Thyroid gland (tissue), 4 donors: ENCODE results near the gene TMCO1. TPM values are rescaled to one million over a fixed set of nuclear protein-coding genes. Genes with fewer than 3 reads are reported as not detected.
"Not testable (repeated sequence)": the region's sequence is repeated elsewhere in the genome, so short reads cannot be mapped to it uniquely, and the experiment has no call there.

Experiments
- DNase-seq, 2 donors: peaks; one replicate each; pipeline ENCODE4 v3.0.0-alpha.2; 2019
- H3K27ac ChIP-seq, 3 donors: fragments of 200-600 bp; sonication (generic); 1 replicate in 2 of 3; 2 replicates in 1 of 3; pipeline ENCODE4 v1.5.1; 2016 to 2019; ENCODE audit warnings: mild to moderate bottlenecking in 1 of 3, moderate library complexity in 1 of 3
- H3K27me3 ChIP-seq: fragments of 200-600 bp; sonication (generic); one replicate; pipeline ENCODE4 v1.5.1; 2019
- H3K36me3 ChIP-seq, 2 donors: fragments of 200-600 bp; sonication (generic); one replicate each; pipeline ENCODE4 v1.5.1; 2016 to 2019
- H3K4me1 ChIP-seq, 2 donors: fragments of 200-600 bp; sonication (generic); one replicate each; pipeline ENCODE4 v1.5.1; 2017 to 2019
- H3K4me3 ChIP-seq, 3 donors: fragments of 200-600 bp; sonication (generic); replicated peaks in 1 of 3; 1 replicate in 2 of 3; 2 replicates in 1 of 3; pipeline ENCODE4 v1.5.1; 2016; ENCODE audit warnings: mild to moderate bottlenecking in 1 of 3
- H3K9me3 ChIP-seq: fragments of 200-600 bp; sonication (generic); one replicate; pipeline ENCODE4 v1.5.1; 2017
- CTCF ChIP-seq, 6 experiments: fragments of 200-600 bp in 3 of 6; fragments of 450-650 bp in 3 of 6; sonication (generic) in 3 of 6; IDR thresholded peaks; one replicate each; pipeline ENCODE4 v1.5.1; 2016 to 2019; ENCODE audit warnings: antibody characterized with exemption in 6 of 6, mild to moderate bottlenecking in 2 of 6, inconsistent platforms in 1 of 6, moderate library complexity in 1 of 6
- POLR2A ChIP-seq, 2 donors: fragments of 450-650 bp; IDR thresholded peaks; one replicate each; pipeline ENCODE4 v1.6.1; 2017; ENCODE audit warnings: antibody characterized with exemption in 2 of 2, mild to moderate bottlenecking in 2 of 2, moderate library complexity in 1 of 2
- WGBS, 2 donors: methylation state at CpG; one replicate each; pipeline ENCODE4 v1.1.5; 2017; 5-methylcytosine and 5-hydroxymethylcytosine counted together
- intact Hi-C: fragments of 100-400 bp; cut with DNase I; formaldehyde crosslinking; loops from one replicate; pipeline ENCODE4 v1.15.1; 2023
- total RNA-seq, 4 donors: library from RNA; depleted of rRNA; stranded (reverse); fragments of >200 nt; gene quantifications; one replicate each; pipeline ENCODE4 v1.2.3, GENCODE V29; 2016

The TMCO1 gene
- total RNA-seq, 4 donors from 2014 or later = 94.5 to 114 (median 103) TPM

DNA sequence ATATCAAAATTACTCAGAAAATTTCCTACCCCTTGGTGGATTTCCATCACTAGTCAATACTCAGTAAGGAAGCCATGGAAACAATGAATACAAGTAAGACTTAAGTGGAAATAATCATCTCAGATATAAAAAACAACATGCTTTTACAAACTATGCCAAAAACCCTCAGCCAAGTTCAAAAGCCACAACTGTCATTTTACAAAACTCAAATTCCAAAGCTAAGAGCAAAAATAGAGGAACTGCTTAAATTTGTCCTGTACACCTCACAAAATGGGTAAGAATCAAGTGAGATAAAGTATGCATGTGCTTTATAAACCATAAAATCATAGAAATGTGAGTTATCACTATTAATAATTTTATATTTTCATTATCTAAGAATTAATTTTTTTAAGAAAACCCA is 9.6 kb downstream of the TMCO1 start:
- Histone ChIP-seq H3K36me3 (peaks cover 4 to 5% of the 10 kb centered on the region in 2 donors), H3K9me3 (no peaks in the 10 kb centered on the region), H3K4me3 (no peak overlapping the region), H3K27ac (no peak overlapping the region), H3K4me1 (no peaks in the 10 kb centered on the region), H3K27me3 (no peaks in the 10 kb centered on the region)
- no peak for DNase-seq
- TF ChIP-seq POLR2A (IDR thresholded peaks at IDR 0.05) = no peak
- TF ChIP-seq CTCF (IDR thresholded peaks at IDR 0.05) = no peak
- intact Hi-C loops = no loop called here

- DNase-seq = no peak
- H3K36me3 ChIP-seq = peaks cover 10 to 13% of the 10 kb centered on the region in 2 donors
- H3K4me1 ChIP-seq = no peaks in the 10 kb centered on the region
- no peaks in the 10 kb centered on the region for H3K9me3 ChIP-seq
- TF ChIP-seq CTCF (IDR thresholded peaks at IDR 0.05) = no peak
- TF ChIP-seq POLR2A (IDR thresholded peaks at IDR 0.05) = no peak
- H3K4me3 ChIP-seq = no peak overlapping the region
- intact Hi-C loops = no loop called here
- no peaks in the 10 kb centered on the region for H3K27me3 ChIP-seq
- H3K27ac ChIP-seq = no peak overlapping the region
These were observed 13.2 kb downstream of the TMCO1 start for GRCh38 chr1:165755393-165756010.

GRCh38 chr1:165753934-165754333 is 14.7 kb downstream of the TMCO1 start:
- Histone ChIP-seq H3K27me3 (no peaks in the 10 kb centered on the region), H3K4me3 (no peak overlapping the region), H3K4me1 (no peaks in the 10 kb centered on the region), H3K36me3 (peaks cover 10 to 13% of the 10 kb centered on the region in 2 donors), H3K9me3 (no peaks in the 10 kb centered on the region), H3K27ac (no peak overlapping the region)
- intact Hi-C loops = no loop called here
- no peak for DNase-seq
- no peak for TF ChIP-seq CTCF (IDR thresholded peaks at IDR 0.05)
- TF ChIP-seq POLR2A (IDR thresholded peaks at IDR 0.05) = no peak

- no peaks in the 10 kb centered on the region for H3K4me1 ChIP-seq
- WGBS, 2 donors = 91 to 96% methylated on average over 1 of the region's 1 CpG
- H3K4me3 ChIP-seq = no peak overlapping the region
- no peak for DNase-seq
- intact Hi-C loops = no loop called here
- H3K9me3 ChIP-seq = no peaks in the 10 kb centered on the region
- H3K27ac ChIP-seq = no peak overlapping the region
- no peaks in the 10 kb centered on the region for H3K27me3 ChIP-seq
- TF ChIP-seq CTCF (IDR thresholded peaks at IDR 0.05) (no peak), POLR2A (IDR thresholded peaks at IDR 0.05) (no peak)
- H3K36me3 ChIP-seq = peaks cover 16% of the 10 kb centered on the region in 2 donors
These were observed 20.1 kb downstream of the TMCO1 start for GRCh38 chr1:165748550-165748949.

- Histone ChIP-seq H3K27me3 (no peaks in the 10 kb centered on the region), H3K27ac (no peak overlapping the region), H3K36me3 (peaks cover 13 to 18% of the 10 kb centered on the region in 2 donors), H3K9me3 (no peaks in the 10 kb centered on the region), H3K4me1 (no peaks in the 10 kb centered on the region), H3K4me3 (no peak overlapping the region)
- intact Hi-C loops = no loop called here
- no peak for DNase-seq
- TF ChIP-seq CTCF (IDR thresholded peaks at IDR 0.05) (no peak), POLR2A (IDR thresholded peaks at IDR 0.05) (no peak)
- WGBS, 2 donors = 96% methylated on average over 9 of the region's 9 CpGs
These were observed 20.8 kb downstream of the TMCO1 start for GRCh38 chr1:165747632-165748447.

- peaks cover 35 to 36% of the 10 kb centered on the region in 2 donors for H3K36me3 ChIP-seq
- 96 to 97% methylated on average over 1 of the region's 1 CpG for WGBS, 2 donors
- H3K4me1 ChIP-seq, H3K4me3 ChIP-seq, intact Hi-C loops, H3K27me3 ChIP-seq, H3K9me3 ChIP-seq, DNase-seq, H3K27ac ChIP-seq: not testable (repeated sequence)
These were observed 23.8 kb downstream of the TMCO1 start for GRCh38 chr1:165744913-165745312.
